ENCODE results near the gene CLEC11A. TPM values are rescaled to one million over a fixed set of nuclear protein-coding genes. Genes with fewer than 3 reads are reported as not detected.

CLEC11A gene
- total RNA-seq, 2 donors from 2014 or later: 10.3 to 13.8 TPM

DNA sequence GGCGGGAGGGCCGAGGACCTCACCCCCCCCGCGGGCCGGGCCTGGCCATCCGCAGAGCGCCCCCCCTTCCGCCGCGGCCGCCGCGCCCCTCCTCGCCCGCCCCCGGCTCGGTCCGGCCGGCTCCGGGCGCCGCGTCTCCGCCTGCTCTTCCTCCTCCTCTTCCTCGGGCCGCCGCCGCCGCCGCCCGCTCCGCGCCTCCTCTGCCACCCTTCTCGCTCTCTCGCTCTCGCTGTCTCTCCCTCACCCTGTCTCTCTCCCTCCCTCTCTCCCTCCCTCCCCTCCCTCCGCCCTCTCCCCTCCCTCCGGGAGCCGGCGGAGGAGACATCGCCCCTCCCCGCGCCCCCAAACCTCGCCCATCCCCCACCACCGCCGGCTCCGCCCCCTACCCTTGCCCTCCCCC is 3.6 kb upstream of the CLEC11A start, which contains the start of gene SHANK1:
TSS of gene SHANK1 (minus strand) at position 237 of the 400 bp plus-strand sequence. CDS start 2,883 bp downstream, outside the sequence.
- Histone ChIP-seq H3K27ac (no peak within 1 kb of the TSS), H3K9me3 (no peaks in the 10 kb centered on the region), H3K36me3 (no peaks in the 10 kb centered on the region), H3K4me1 (peaks cover 0 to 31% of the 10 kb centered on the region in 2 donors), H3K4me3 (peak within 1 kb of the TSS; percentile 14 to 53), H3K27me3 (peaks cover 0 to 6% of the 10 kb centered on the region in 2 donors)
- TF ChIP-seq, protein P1, sequence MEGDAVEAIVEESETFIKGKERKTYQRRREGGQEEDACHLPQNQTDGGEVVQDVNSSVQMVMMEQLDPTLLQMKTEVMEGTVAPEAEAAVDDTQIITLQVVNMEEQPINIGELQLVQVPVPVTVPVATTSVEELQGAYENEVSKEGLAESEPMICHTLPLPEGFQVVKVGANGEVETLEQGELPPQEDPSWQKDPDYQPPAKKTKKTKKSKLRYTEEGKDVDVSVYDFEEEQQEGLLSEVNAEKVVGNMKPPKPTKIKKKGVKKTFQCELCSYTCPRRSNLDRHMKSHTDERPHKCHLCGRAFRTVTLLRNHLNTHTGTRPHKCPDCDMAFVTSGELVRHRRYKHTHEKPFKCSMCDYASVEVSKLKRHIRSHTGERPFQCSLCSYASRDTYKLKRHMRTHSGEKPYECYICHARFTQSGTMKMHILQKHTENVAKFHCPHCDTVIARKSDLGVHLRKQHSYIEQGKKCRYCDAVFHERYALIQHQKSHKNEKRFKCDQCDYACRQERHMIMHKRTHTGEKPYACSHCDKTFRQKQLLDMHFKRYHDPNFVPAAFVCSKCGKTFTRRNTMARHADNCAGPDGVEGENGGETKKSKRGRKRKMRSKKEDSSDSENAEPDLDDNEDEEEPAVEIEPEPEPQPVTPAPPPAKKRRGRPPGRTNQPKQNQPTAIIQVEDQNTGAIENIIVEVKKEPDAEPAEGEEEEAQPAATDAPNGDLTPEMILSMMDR (IDR thresholded peaks at IDR 0.05): no peak
- no peak for DNase-seq (ENCODE audit: low spot score)

DNA sequence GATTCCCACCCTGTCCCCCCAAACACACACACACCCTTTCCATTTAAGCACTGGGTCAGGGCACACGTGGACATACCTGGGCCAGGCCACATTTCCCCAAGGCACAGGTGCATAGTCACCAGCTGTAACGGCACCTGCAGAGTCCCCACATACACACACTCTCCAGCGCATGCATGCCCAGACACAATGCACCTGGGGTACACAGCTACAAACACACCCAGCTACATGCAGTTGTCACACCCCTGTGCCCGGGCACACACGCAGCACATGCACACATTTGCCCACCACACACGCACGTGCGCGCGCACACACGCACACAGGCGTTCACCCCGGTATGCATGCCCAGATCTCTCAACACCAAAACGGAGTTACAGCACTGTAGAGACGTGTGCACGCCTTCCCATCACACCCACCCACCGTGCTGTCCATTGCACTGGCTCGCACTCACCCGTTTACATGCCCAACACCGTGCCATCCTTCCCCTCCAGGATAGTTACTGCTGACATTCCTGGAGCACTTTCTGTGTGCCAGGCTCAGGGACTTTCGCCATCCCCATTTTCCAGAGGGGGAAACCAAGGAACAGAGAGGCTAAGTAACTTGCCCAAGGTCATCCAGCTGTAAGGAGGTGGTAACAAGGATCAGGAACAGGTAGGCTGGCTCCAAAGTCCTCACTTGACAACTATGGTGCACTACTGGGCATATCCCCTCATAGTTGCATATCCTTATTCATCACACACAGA is 2.8 kb upstream of the CLEC11A start:
- TF ChIP-seq, protein P1 (IDR thresholded peaks at IDR 0.05): no peak
- H3K4me3 ChIP-seq: no peak overlapping the region
- no peaks in the 10 kb centered on the region for H3K9me3 ChIP-seq
- H3K36me3 ChIP-seq: no peaks in the 10 kb centered on the region
- H3K27me3 ChIP-seq: peaks cover 0 to 6% of the 10 kb centered on the region in 2 donors
- peaks cover 0 to 36% of the 10 kb centered on the region in 2 donors for H3K4me1 ChIP-seq
- no peak overlapping the region for H3K27ac ChIP-seq
- DNase-seq (ENCODE audit: low spot score): no peak

DNA sequence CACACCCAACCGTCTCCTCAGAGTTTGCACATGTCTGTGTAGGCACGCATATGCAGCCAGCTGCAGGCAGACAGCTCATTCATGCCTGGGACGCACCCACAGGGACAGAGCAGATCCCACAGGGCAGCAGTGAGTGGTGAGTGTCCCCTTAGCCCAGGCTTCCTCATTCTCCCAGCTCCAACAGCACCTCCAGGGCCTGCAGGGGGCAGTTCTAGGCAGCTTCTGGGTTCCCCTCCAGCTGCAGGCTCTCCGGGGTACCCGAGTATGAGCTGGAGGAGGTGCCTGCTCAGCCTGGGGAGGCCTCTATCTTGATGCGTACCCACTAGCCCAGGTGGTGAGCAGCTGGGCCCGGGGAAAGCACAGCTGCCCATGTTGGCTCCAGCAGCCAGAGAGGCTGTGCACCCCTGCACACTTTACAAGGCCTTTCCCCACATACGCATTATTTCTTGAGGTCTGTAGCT is 2.2 kb upstream of the CLEC11A start:
- no peak overlapping the region for H3K27ac ChIP-seq
- no peak for DNase-seq (ENCODE audit: low spot score)
- H3K9me3 ChIP-seq: no peaks in the 10 kb centered on the region
- no peaks in the 10 kb centered on the region for H3K36me3 ChIP-seq
- H3K4me3 ChIP-seq: no peak overlapping the region
- TF ChIP-seq, protein P1 (IDR thresholded peaks at IDR 0.05): no peak
- peaks cover 0 to 41% of the 10 kb centered on the region in 2 donors for H3K4me1 ChIP-seq
- H3K27me3 ChIP-seq: peaks cover 0 to 6% of the 10 kb centered on the region in 2 donors

DNA sequence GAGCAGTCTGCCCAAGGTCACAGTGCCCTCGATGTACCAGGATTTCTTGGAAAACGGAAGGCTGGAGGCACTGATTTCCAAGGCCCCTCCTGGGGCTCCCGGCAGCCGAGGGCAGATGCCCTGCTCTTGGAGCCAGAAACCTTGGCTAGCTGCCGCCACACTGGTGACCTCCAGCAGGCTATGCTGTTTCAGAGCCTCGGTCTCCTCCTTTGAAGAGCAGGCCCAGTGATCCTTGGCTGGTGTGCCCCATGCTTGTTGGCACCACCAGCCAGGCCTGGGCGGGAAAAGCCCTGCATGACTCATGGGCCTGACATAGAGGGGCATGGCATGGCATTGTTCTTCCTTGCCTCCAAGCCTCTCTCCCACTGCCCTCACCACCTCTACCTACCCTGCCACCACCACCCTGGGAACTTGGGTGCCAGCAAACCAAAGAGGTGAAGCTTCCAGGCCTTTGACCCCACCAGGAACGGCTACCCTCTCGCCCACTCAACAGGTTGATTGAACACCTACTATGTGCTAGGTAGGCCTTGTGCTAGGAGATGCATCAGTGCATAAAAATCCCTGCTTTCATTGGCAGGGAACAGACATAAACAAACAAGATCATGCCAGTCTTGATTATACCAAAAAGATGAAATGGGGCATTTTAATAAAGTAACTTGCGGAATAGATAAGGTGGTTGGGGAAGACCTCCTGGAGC is 1.6 kb upstream of the CLEC11A start:
- no peak for DNase-seq (ENCODE audit: low spot score)
- TF ChIP-seq, protein P1 (IDR thresholded peaks at IDR 0.05): no peak
- Histone ChIP-seq H3K36me3 (no peaks in the 10 kb centered on the region), H3K27ac (no peak overlapping the region), H3K4me1 (peaks cover 0 to 41% of the 10 kb centered on the region in 2 donors), H3K9me3 (no peaks in the 10 kb centered on the region), H3K27me3 (peaks cover 0 to 6% of the 10 kb centered on the region in 2 donors), H3K4me3 (no peak overlapping the region)

DNA sequence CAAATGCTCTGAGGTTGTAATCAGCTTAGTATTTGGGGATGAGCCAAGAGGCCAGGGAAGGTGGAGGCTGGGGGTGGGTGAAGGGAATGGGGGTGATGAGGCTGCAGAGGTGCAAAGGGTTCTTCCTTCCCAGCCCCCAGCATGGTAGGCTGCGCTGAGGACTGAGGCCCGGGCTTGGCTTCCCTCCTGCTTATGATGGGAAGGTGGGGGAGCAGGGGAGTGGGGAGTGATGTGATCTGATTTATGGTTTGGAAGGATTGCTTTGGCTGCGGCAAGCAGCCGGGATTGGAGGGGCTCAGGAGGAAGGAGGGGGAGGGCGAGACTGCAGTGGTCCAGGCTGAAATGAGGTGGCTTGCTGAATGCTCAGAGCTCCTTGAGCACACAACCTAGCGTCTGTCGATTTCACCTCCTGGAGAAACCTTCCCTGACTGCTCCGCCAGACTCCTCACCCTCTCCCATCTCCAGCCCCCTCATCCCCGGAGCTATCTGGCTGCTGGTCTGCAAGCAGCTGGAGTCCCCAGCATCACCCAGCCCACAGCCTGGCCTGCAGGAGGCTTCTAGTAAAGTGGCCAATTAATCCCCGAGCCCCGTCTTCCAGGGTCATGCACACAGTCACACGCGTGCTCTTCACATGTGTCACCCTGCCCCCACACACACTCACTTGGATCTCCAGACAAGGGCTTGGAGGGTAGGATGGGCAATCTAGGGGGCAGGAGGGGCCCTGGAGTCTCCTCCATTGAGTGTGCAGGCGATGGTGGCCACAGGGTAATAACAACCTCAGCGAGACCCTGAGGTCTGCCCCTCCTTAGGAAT is 757 bp upstream of the CLEC11A start:
- no peak for DNase-seq (ENCODE audit: low spot score)
- Histone ChIP-seq H3K36me3 (no peaks in the 10 kb centered on the region), H3K27me3 (peaks cover 0 to 6% of the 10 kb centered on the region in 2 donors), H3K4me3 (peak overlapping the region in 1 of 2 donors; percentile 71), H3K4me1 (peaks cover 0 to 41% of the 10 kb centered on the region in 2 donors), H3K9me3 (no peaks in the 10 kb centered on the region), H3K27ac (peak overlapping the region; percentile 24 to 25)
- TF ChIP-seq, protein P1 (IDR thresholded peaks at IDR 0.05): no peak

Measured in right atrium auricular region (tissue), 2 donors.